Naive thymus-derived CD8-positive, alpha-beta T cell (primary cell): Measurements from ENCODE around the gene DBP. TPM values are rescaled to one million over a fixed set of nuclear protein-coding genes. Genes with fewer than 3 reads are reported as not detected.

ENCODE experiments used
- ATAC-seq, 2 donors: fragments of 150-1000 bp; cut with Tn5 transposase in 1 of 2; sonication (Bioruptor Pico), chemical (Tn5 transposase) in 1 of 2; 1 replicate in 1 of 2; 2 replicates in 1 of 2; pipeline ENCODE4 v1.10.0; 2021; ENCODE audit warnings: mild to moderate bottlenecking in 2 of 2, moderate library complexity in 2 of 2
- POLR2A ChIA-PET: fragments of 350-600 bp; sonication (Branson Sonifier 250); formaldehyde crosslinking; loops from one replicate; lab custom pipeline; 2021; ENCODE audit warnings: antibody characterized with exemption; lab: Charles Lee
- DNase-seq, 10 donors: peaks; one replicate each; pipeline versions ENCODE4 v3.0.0 to v3.0.0-alpha.2; 2020 to 2022
- H3K27ac Mint-ChIP-seq, 10 donors: one replicate each; pipeline ENCODE4 v1.8.0; 2020 to 2022; ENCODE audit warnings: mild to moderate bottlenecking in 10 of 10, mixed read lengths in 10 of 10, moderate library complexity in 4 of 10, inconsistent platforms in 1 of 10
- H3K27me3 Mint-ChIP-seq, 5 donors: one replicate each; pipeline ENCODE4 v1.8.0; 2021 to 2022; ENCODE audit warnings: mixed read lengths in 5 of 5
- H3K36me3 Mint-ChIP-seq, 3 donors: one replicate each; pipeline ENCODE4 v1.8.0; 2020 to 2022; ENCODE audit warnings: mixed read lengths in 3 of 3, mild to moderate bottlenecking in 2 of 3, inconsistent platforms in 1 of 3
- H3K4me1 Mint-ChIP-seq, 4 donors: one replicate each; pipeline ENCODE4 v1.8.0; 2021 to 2022; ENCODE audit warnings: mixed read lengths in 4 of 4
- H3K4me3 Mint-ChIP-seq, 10 donors: one replicate each; pipeline ENCODE4 v1.8.0; 2020 to 2022; ENCODE audit warnings: mild to moderate bottlenecking in 10 of 10, mixed read lengths in 10 of 10, moderate library complexity in 6 of 10, inconsistent platforms in 1 of 10
- H3K9me3 Mint-ChIP-seq, 9 donors: one replicate each; pipeline ENCODE4 v1.8.0; 2020 to 2022; ENCODE audit warnings: mixed read lengths in 9 of 9, mild to moderate bottlenecking in 3 of 9, inconsistent platforms in 1 of 9, moderate library complexity in 1 of 9
- polyA plus RNA-seq, 3 donors: library from polyadenylated mRNA; unstranded; fragments of 300-500 nt; fragmentation: Illumina TruSeq; gene quantifications; one replicate each; pipeline ENCODE4 v1.2.3, GENCODE V29; 2021
- total RNA-seq, 8 experiments: library from RNA in 2 of 8; stranded (reverse) in 2 of 8; gene quantifications; one replicate each; pipeline ENCODE4 v1.2.3 and lab custom pipeline; 2021 to 2026

DBP gene
- total and polyA plus RNA-seq, 5 experiments from 2014 or later = 37.5 to 97.8 (median 63.1) TPM

- peak overlapping the region in 1 of 10 donors; percentile 40 for H3K27ac Mint-ChIP-seq
- H3K36me3 Mint-ChIP-seq = no peaks in the 10 kb centered on the region
- POLR2A ChIA-PET = interaction anchor here (0.6 to 3.1 kb wide), 5 partner anchors 16 to 66 kb away, joined by 3 to 24 read pairs (median 3); partner anchors contain the start of genes CA11 and DBP
- no peaks in the 10 kb centered on the region for H3K27me3 Mint-ChIP-seq
- peaks cover 3 to 11% (median 6%) of the 10 kb centered on the region in 4 donors for H3K4me1 Mint-ChIP-seq
- no peak overlapping the region for H3K4me3 Mint-ChIP-seq
- peaks cover 0 to 9% (median 0%) of the 10 kb centered on the region in 9 donors for H3K9me3 Mint-ChIP-seq
- DNase-seq (no peak), ATAC-seq (no peak)
Measured at GRCh38 chr19:48674216-48674809, 37.1 kb upstream of the DBP start.

- no peak for ATAC-seq
- Mint-ChIP-seq H3K27ac (peak overlapping the region in 1 of 10 donors; percentile 34), H3K36me3 (no peaks in the 10 kb centered on the region), H3K27me3 (no peaks in the 10 kb centered on the region), H3K4me1 (peaks cover 5 to 11% (median 7%) of the 10 kb centered on the region in 4 donors), H3K4me3 (no peak overlapping the region), H3K9me3 (peaks cover 0 to 9% (median 0%) of the 10 kb centered on the region in 9 donors)
- POLR2A ChIA-PET = interaction anchor here (1.1 to 3.1 kb wide), 2 partner anchors 28 to 65 kb away, joined by 3 to 24 read pairs; partner anchors contain the start of gene CA11
- no peak for DNase-seq
Measured at GRCh38 chr19:48673436-48674100, 36.4 kb upstream of the DBP start.

GRCh38 chr19:48672994-48673393 is 35.8 kb upstream of the DBP start, which contains the start of gene NTN5:
Gene NTN5 (minus strand): TSS chr19:48673017. CDS start chr19:48670986, 2,031 bp downstream.
- POLR2A ChIA-PET = interaction anchor here (3.1 kb wide), 1 partner anchor 27 kb away, joined by 24 read pairs; the partner anchor contains the start of gene CA11
- Mint-ChIP-seq H3K4me3 (no peak within 1 kb of the TSS), H3K4me1 (peaks cover 5 to 11% (median 7%) of the 10 kb centered on the region in 4 donors), H3K36me3 (no peaks in the 10 kb centered on the region), H3K27ac (peak within 1 kb of the TSS in 2 of 10 donors; percentile 29 to 34), H3K27me3 (no peaks in the 10 kb centered on the region), H3K9me3 (peaks cover 0 to 9% (median 0%) of the 10 kb centered on the region in 9 donors)
- ATAC-seq (no peak), DNase-seq (no peak)

GRCh38 chr19:48671446-48671995 is 34.3 kb upstream of the DBP start:
- H3K4me1 Mint-ChIP-seq = peaks cover 5 to 11% (median 7%) of the 10 kb centered on the region in 4 donors
- no peaks in the 10 kb centered on the region for H3K36me3 Mint-ChIP-seq
- DNase-seq (no peak), ATAC-seq (no peak)
- no peak overlapping the region for H3K4me3 Mint-ChIP-seq
- H3K9me3 Mint-ChIP-seq = peaks cover 0 to 9% (median 0%) of the 10 kb centered on the region in 9 donors
- POLR2A ChIA-PET = no interaction called here
- peak overlapping the region in 1 of 10 donors; percentile 46 for H3K27ac Mint-ChIP-seq
- H3K27me3 Mint-ChIP-seq = no peaks in the 10 kb centered on the region

GRCh38 chr19:48670699-48671445 is 33.7 kb upstream of the DBP start:
- H3K4me3 Mint-ChIP-seq = no peak overlapping the region
- DNase-seq (no peak), ATAC-seq (no peak)
- no peaks in the 10 kb centered on the region for H3K36me3 Mint-ChIP-seq
- POLR2A ChIA-PET = no interaction called here
- peaks cover 5 to 9% (median 7%) of the 10 kb centered on the region in 4 donors for H3K4me1 Mint-ChIP-seq
- H3K9me3 Mint-ChIP-seq = peaks cover 0 to 9% (median 0%) of the 10 kb centered on the region in 9 donors
- H3K27ac Mint-ChIP-seq = peak overlapping the region in 2 of 10 donors; percentile 33 to 46
- no peaks in the 10 kb centered on the region for H3K27me3 Mint-ChIP-seq

- DNase-seq (no peak), ATAC-seq (no peak)
- Mint-ChIP-seq H3K27me3 (no peaks in the 10 kb centered on the region), H3K27ac (peak overlapping the region in 1 of 10 donors; percentile 17), H3K36me3 (no peaks in the 10 kb centered on the region), H3K9me3 (peaks cover 0 to 9% (median 0%) of the 10 kb centered on the region in 9 donors), H3K4me3 (no peak overlapping the region), H3K4me1 (peaks cover under 1 to 3% (median 2%) of the 10 kb centered on the region in 4 donors)
- POLR2A ChIA-PET = no interaction called here
Measured at GRCh38 chr19:48669903-48670668, 32.9 kb upstream of the DBP start.

GRCh38 chr19:48668761-48669160 is 31.6 kb upstream of the DBP start:
- Mint-ChIP-seq H3K9me3 (peaks cover 0 to 9% (median 0%) of the 10 kb centered on the region in 9 donors), H3K36me3 (no peaks in the 10 kb centered on the region), H3K27ac (peak overlapping the region in 2 of 10 donors; percentile 19 to 41), H3K27me3 (no peaks in the 10 kb centered on the region), H3K4me3 (no peak overlapping the region), H3K4me1 (peaks cover 0 to 3% (median 0%) of the 10 kb centered on the region in 4 donors)
- no peak for DNase-seq
- no peak for ATAC-seq
- POLR2A ChIA-PET = interaction anchor here (0.6 kb wide), 1 partner anchor 29 kb away, joined by 7 read pairs; no protein-coding TSS in a partner anchor

GRCh38 chr19:48668332-48668731 is 31.2 kb upstream of the DBP start:
- POLR2A ChIA-PET = interaction anchor here (0.6 kb wide), 1 partner anchor 29 kb away, joined by 7 read pairs; no protein-coding TSS in a partner anchor
- DNase-seq = no peak
- Mint-ChIP-seq H3K36me3 (no peaks in the 10 kb centered on the region), H3K4me1 (peaks cover 0 to 3% (median 0%) of the 10 kb centered on the region in 4 donors), H3K9me3 (peaks cover 0 to 9% (median 0%) of the 10 kb centered on the region in 9 donors), H3K27me3 (no peaks in the 10 kb centered on the region), H3K4me3 (no peak overlapping the region), H3K27ac (no peak overlapping the region)
- ATAC-seq = no peak

- Mint-ChIP-seq H3K4me1 (peaks cover 6 to 10% (median 7%) of the 10 kb centered on the region in 4 donors), H3K9me3 (peaks cover 0 to 9% (median 0%) of the 10 kb centered on the region in 9 donors), H3K36me3 (no peaks in the 10 kb centered on the region), H3K27me3 (no peaks in the 10 kb centered on the region), H3K27ac (peak overlapping the region in 1 of 10 donors; percentile 60), H3K4me3 (no peak overlapping the region)
- POLR2A ChIA-PET = no interaction called here
- ATAC-seq (no peak), DNase-seq (no peak)
Measured at GRCh38 chr19:48665786-48666185, 28.6 kb upstream of the DBP start.

GRCh38 chr19:48664476-48664875 is 27.3 kb upstream of the DBP start:
- no peak for DNase-seq
- peaks cover 8 to 12% (median 9%) of the 10 kb centered on the region in 4 donors for H3K4me1 Mint-ChIP-seq
- POLR2A ChIA-PET = no interaction called here
- no peak for ATAC-seq
- H3K4me3 Mint-ChIP-seq = no peak overlapping the region
- no peak overlapping the region for H3K27ac Mint-ChIP-seq
- no peaks in the 10 kb centered on the region for H3K27me3 Mint-ChIP-seq
- no peaks in the 10 kb centered on the region for H3K36me3 Mint-ChIP-seq
- H3K9me3 Mint-ChIP-seq = peaks cover 0 to under 1% (median 0%) of the 10 kb centered on the region in 9 donors

- POLR2A ChIA-PET = interaction anchor here (0.8 kb wide), 1 partner anchor 21 kb away, joined by 3 read pairs; no protein-coding TSS in a partner anchor
- Mint-ChIP-seq H3K27ac (peak overlapping the region in 1 of 10 donors; percentile 24), H3K9me3 (no peaks in the 10 kb centered on the region), H3K27me3 (peaks cover 0 to 1% (median 0%) of the 10 kb centered on the region in 5 donors), H3K36me3 (no peaks in the 10 kb centered on the region), H3K4me3 (no peak overlapping the region), H3K4me1 (peaks cover 8 to 12% (median 9%) of the 10 kb centered on the region in 4 donors)
- DNase-seq = peak in 1 of 10 donors; percentile 45
- ATAC-seq = no peak
Measured at GRCh38 chr19:48663667-48664066, 26.5 kb upstream of the DBP start.
